Activated gamma-delta T cell treated with Interleukin-2 at 50 U/mL for 16 hours (primary cell): ENCODE results near the gene RSF1.

Experiments used
- DNase-seq: peaks from one replicate; pipeline ENCODE4 v3.0.0-alpha.2; 2020

The RSF1 gene

GRCh38 chr11:77806993-77807392, 13.5 kb downstream of the RSF1 start:
- no peak for DNase-seq

DNA sequence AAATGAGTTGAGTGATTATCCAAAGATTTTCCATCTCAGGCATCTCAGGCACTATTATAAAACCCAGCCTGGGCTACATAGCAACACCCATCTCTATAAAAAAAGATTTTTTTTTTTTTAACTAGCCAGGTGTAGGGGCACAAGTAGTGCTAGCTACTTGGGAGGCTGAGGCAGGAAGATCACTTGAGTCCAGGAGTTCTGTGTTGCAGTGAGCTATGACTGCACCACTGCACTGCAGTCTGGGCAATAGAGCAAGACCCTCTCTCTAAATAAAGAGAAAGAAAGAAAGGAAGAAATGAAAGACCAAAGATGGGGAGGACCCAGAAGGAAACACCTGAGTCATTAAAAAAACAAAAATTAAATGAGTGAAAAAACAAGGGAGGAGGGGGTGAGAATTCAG, 14.1 kb downstream of the RSF1 start:
- no peak for DNase-seq

DNA sequence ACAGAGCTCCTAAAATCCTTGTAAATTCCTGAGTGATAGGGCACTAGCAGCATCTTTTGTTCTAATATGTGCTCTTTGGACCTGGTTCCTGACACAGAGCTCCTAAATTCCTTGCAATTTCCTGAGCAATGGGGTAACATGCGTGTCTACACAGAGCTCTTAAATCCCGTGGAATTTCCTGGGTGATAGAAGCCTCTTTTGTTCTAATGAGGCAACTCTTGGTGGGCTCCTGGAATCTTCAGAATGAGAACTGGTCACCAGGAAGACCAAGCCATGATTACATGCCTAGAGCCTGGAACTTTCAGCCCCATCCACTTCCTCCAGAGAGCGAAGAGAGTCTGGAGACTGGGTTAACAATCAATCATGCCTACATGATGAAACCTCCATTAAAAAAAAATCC, 19.0 kb downstream of the RSF1 start:
- no peak for DNase-seq

DNA sequence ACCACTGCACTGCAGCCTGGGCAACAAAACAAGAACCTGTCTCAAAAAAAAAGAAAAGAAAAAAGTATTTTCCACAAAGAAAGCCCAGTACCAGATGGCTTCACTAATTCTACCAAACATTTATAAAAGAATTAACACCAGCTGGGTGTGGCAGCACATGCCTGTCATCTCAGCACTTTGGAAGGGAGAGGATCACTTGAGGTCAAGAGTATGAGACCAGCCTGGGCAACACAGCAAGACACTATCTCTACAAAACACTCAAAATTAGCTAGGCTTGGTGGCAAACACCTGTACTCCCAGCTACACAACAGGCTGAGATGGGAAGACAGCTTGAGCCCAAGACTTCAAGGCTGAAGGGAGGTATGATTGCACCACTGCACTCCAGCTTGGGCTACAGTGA, 20.1 kb downstream of the RSF1 start:
- no peak for DNase-seq

- no peak for DNase-seq
Observed at GRCh38 chr11:77799338-77799737, 21.2 kb downstream of the RSF1 start.

DNA sequence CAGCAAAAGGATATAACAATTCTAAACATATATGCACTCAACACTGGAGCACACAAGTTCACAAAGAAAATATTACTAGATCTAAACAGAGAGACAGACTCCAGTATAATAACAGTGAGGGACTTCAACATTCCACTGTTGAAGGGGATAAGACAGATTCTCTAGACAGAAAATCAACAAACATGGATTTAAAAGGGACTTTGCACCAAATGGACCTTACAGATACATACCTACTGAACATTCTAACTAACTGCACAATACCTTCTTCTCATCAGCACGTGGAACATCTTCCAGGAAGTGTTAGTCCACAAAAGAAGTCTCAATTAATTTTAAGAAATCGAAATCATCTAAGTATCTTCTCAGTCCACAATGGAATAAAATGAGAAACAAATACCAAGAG, 26.6 kb downstream of the RSF1 start:
- DNase-seq: no peak

DNA sequence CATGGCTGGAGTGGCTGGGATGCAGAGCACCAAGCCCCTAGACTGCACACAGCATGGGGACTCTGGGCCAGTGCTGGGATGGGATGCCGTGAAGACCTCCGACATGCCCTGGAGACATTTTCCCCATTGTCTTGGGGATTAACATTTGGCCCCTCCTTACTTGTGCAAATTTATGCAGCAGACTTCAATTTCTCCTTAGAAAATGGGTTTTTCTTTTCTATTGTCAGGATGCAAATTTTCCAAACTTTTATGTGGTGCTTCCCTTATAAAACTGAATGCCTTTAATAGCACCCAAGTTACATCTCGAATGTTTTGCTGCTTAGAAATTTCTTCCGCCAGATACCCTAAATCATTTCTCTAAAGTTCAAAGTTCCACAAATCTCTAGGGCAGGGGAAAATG, 29.2 kb downstream of the RSF1 start:
- no peak for DNase-seq

DNA sequence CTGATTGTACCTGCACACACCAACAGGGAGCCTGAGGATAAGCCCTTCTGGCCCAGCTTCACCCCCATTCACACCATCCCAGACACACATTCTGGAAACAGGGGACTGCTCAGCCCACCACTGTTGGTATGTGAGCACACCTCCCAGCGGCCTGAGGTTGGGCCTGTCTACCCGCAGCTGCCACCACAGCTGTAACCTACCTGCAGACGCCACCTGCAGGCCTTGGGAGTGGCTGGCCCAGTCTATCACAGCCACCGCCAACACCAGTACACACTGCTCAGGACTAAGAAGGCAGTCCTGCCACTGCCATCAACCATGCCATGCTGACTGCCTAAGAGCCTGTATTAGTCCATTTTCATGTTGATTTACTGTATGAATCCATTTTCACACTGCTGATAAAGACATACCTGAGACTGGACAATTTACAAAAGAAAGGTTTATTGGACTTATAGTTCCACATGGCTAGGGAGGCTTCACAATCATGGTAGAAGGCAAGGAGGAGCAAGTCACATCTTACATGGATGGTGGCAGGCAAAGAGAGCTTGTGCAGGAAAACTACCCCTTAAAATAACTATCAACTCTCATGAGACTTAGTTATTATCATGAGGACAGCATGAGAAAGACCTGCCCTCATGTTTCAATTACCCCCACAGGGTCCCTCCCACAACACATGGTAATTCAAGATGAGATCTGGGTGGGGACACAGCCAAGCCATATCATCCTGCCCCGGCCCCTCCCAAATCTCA, 30.6 kb downstream of the RSF1 start:
- no peak for DNase-seq

DNA sequence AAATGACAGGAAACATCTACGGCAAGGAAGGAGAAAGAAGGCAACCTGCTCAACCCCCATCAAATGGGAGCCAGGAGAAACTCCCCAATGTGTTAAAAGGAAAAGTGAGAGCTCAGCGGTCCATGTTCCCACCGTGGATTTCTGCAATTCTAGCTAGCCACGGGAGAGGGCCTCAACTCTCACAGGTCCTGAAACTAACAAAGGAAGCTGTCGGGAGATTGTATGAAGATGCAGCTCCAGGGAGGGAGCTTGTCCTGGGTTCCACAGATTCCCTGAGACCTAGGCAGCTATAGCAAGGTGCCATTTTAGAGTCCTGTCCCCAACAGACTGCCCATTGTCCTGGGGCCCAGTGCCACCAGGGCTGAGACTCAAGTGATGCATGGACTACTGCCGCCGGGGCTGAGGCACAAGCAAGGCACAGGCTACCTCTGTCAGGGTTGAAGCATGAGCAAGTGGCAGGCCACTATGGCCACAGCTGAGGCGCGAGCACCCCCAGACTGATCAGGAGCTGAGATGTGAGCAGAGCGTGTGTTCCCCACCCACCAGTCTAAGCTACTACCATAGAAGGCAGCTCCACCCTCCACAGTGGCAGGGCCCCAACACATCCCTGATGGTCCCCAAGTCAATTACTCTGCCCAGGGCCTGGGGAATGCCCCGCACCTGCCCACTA, 31.3 kb downstream of the RSF1 start:
- no peak for DNase-seq

DNA sequence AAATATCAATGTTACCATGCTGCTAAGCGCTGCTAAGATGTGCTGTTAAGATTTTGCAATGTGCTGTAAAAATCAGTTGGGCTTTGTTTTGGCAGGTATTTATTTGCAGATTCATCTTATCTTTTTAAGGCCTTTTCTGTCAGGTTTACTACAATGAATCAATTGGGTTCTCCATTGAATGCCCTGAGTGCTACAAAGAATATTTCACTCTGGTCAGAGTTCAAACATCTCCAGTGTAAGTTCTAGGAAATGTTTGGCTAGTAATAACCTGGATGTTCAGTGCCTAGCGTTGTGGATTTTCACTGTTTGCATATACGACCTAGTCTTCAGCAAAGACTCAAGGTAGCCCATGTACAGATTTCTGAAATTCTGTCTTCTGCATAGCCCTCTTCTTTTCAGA, 36.0 kb downstream of the RSF1 start:
- no peak for DNase-seq

GRCh38 chr11:77783025-77783424, 37.5 kb downstream of the RSF1 start:
- DNase-seq: no peak

DNA sequence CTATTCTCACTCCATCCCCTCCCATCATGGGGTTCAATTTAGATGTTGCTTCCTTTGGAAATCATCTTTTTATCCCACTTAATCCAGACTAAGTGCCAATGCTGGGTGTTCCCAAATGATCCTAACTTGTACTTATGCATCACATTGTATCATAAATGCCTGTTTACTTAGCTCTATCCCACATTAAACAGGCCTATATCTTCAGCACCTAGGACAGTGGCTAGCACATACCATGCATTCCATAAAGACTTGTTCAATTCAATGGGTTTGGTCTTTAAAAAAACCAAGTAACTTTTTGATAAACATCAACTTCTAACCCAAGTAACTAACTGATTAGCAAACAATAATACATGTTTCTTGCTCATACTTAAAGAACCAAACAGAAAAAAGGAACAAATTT, 40.6 kb downstream of the RSF1 start:
- DNase-seq: no peak

GRCh38 chr11:77778549-77778948, 42.0 kb downstream of the RSF1 start:
- no peak for DNase-seq

- no peak for DNase-seq
Observed at GRCh38 chr11:77778118-77778517, 42.4 kb downstream of the RSF1 start.

DNA sequence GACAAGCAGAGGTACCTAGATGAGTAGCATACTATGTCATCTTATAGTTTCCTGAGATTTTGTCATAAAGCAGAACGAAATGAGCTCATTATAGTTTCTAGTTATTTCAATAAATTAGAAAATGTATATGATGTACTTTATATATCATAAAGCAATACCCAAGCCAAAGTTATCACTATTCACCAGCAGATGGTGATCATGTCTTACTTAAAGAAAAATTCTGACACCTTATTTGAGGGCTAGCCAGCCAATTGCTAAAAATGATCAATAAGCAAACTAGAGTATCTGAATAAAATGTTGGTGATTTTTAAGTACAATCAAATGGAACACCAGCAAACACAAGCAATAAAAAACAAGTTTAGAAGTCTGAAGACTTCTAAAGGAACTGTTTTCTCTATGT, 44.1 kb downstream of the RSF1 start:
- no peak for DNase-seq

DNA sequence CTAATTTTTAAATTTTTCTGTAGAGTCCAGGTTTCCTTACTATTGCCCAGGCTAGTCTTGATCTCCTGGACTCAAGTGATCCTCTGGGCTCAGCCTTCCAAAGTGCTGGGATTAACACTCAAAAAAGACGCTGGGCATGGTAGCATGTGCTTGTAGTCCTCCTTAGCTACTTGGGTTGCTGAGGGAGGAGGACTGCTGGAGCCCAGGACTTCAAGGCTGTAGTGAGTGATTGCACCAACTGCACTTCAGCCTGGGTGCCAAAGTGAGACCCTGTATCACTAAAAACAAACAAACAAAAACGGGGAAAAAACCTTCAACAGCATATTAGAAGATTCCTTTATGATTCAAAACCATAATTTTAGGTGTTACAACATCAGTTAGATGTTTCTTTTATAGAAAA, 44.6 kb downstream of the RSF1 start:
- DNase-seq: no peak

DNA sequence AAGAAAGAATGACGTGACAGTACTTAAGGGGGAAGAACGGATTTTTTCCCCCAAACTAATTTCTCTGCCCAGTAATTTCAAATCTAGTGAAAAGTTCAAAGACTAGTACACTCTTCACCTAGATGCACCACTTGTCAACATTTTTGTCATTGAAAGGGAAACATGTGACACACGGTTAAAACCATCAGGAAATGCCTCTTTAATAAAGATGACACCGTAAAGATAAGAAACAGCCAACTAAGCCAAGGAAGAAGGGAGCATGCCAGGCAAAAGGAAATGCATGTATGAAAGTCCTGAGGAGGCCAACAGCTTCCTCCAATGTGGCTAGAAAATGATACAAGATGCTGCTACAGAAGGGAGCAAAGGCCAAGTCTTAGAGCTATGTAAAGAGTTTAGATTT, 49.4 kb downstream of the RSF1 start:
- no peak for DNase-seq

DNA sequence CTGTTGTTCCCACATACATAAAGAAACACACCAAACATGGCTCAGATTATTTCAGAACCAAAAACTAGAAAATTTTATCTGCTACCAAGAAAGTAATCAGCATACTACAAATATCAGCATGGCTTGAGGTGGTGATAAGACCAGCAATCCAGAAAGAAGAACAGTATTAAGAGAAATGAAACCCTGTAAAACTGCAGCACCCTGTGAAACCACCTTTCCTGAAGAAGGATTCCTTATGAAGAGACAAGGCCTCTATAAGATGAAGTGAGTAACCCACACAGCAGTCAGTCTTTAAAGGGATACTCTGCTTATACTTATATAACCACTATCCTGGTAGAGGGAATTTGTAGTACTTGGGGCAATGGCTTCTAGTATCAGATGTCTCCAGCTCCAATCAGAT, 49.9 kb downstream of the RSF1 start:
- no peak for DNase-seq

- DNase-seq: no peak
Observed at GRCh38 chr11:77762426-77762825, 58.1 kb downstream of the RSF1 start.

- DNase-seq: no peak
Observed at GRCh38 chr11:77761491-77761890, 59.0 kb downstream of the RSF1 start.

DNA sequence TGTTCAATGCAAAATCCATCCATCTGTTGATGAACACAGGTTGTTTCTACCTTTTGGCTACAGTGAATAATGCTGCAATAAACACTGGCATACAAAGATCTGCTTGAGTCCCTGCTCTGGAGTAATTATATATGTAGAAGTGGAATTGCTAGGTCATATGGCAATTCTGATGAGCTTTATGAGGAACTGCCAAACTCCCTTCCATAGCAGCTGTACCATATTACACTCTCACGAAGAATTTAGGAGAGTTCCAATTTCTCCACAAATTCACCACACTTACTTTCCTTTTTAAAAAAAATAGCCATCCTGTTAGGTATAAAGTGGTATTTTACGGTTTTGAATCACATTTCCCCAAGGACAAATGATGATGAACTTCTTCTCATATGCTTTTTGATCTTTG, 62.2 kb downstream of the RSF1 start:
- DNase-seq: no peak

- DNase-seq: no peak
Observed at GRCh38 chr11:77753230-77753629, 67.3 kb downstream of the RSF1 start.

DNA sequence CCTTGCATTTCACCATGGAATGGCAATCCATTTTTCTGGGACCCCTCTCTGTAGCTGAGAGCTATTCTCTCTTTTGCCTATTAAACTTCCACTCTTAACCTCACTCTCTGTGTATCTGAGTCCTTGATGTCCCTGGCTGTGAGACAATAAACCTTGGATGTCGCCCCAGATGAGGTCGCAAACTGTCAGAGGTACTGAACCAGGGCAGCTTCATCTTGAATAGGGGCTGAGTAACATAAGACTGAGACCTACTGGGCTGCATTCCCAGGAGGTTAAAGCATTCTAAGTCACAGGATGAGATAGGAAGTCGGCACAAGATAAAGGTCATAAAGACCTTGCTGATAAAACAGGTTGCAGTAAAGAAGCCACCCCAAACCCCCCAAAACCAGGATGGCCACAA, 68.0 kb downstream of the RSF1 start:
- no peak for DNase-seq

DNA sequence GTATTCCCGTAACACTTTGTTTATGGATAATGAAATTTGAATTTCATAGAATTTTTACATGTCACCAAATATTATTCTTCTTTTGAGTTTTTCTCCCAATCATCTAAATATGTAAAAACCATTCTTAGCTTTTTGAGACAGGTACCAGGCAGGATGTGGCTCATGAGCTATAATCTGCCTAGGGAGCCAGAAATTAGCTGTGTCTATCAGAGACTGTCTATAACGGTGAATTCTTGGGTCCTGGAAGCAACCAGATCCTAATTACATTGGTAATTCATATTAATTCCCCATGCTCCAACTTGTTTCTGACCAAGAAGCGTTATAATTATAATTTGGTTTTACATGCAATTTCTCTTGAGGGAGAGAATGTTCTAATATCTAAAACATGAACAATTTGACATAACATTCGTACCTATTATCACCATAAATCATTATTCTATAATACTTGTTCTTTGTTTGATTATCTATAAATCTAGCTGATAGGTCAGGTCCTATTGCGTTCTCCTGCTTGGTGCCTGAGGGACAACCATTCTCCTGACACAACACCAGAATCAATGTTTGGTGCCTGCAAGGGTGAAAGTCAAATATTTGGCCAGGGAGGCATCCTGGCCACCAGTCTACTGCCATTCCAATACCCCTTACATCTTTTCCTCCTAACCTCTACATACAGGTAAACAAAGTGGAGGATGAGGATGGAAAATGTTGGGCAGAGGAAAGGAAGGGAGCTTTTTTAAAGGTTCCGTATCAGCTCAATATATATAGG, 69.9 kb downstream of the RSF1 start:
- DNase-seq: no peak
